Esophagus squamous epithelium (tissue), 5 donors: ENCODE results near the gene GXYLT1. TPM values are rescaled to one million over a fixed set of nuclear protein-coding genes. Genes with fewer than 3 reads are reported as not detected.

Source experiments
- DNase-seq: peaks from one replicate; lab custom pipeline; 2025; lab: John Stamatoyannopoulos, UW
- H3K27ac ChIP-seq, 4 donors: fragments of 200-600 bp; sonication (generic); one replicate each; pipeline ENCODE4 v1.5.1; 2016 to 2019; ENCODE audit warnings: mild to moderate bottlenecking in 1 of 4
- H3K27me3 ChIP-seq, 4 donors: fragments of 200-600 bp; sonication (generic); 1 replicate in 3 of 4; 2 replicates in 1 of 4; pipeline versions ENCODE4 v1.5.1 to v1.6.0; 2017 to 2021; ENCODE audit warnings: antibody characterized with exemption in 1 of 4
- H3K36me3 ChIP-seq, 3 donors: fragments of 200-600 bp; sonication (generic); one replicate each; pipeline ENCODE4 v1.5.1; 2016 to 2019
- H3K4me1 ChIP-seq, 3 donors: fragments of 200-600 bp; sonication (generic); one replicate each; pipeline ENCODE4 v1.5.1; 2017 to 2019
- H3K4me3 ChIP-seq, 4 donors: fragments of 200-600 bp; sonication (generic); 1 replicate in 3 of 4; 2 replicates in 1 of 4; pipeline ENCODE4 v1.5.1; 2016 to 2019; ENCODE audit warnings: mild to moderate bottlenecking in 2 of 4, moderate library complexity in 1 of 4
- H3K9me3 ChIP-seq, 3 donors: fragments of 200-600 bp; sonication (generic); one replicate each; pipeline ENCODE4 v1.5.1; 2016 to 2019
- POLR2A ChIP-seq, 4 donors: fragments of 450-650 bp; IDR thresholded peaks; one replicate each; pipeline ENCODE4 v1.6.1; 2017; ENCODE audit warnings: antibody characterized with exemption in 4 of 4, mild to moderate bottlenecking in 4 of 4, moderate library complexity in 3 of 4
- WGBS, 2 donors: methylation state at CpG; one replicate each; pipeline ENCODE4 v1.1.5; 2018; 5-methylcytosine and 5-hydroxymethylcytosine counted together
- intact Hi-C: fragments of 100-400 bp; cut with DNase I; formaldehyde crosslinking; loops from one replicate; pipeline ENCODE4 v1.15.0; 2022
- total RNA-seq, 4 donors: library from RNA; depleted of rRNA; stranded (reverse); fragments of >200 nt; gene quantifications; one replicate each; pipeline ENCODE4 v1.1.0, GENCODE V29; 2016
- TF ChIP-seq, protein P1 (sequence below), 6 experiments: fragments of 450-650 bp in 4 of 6; fragments of 200-600 bp in 2 of 6; sonication (generic) in 2 of 6; IDR thresholded peaks; one replicate each; pipeline ENCODE4 v1.5.1; 2016 to 2019; ENCODE audit warnings: antibody characterized with exemption in 6 of 6, mild to moderate bottlenecking in 4 of 6, moderate library complexity in 4 of 6
- donor health status: DM: yes; HTN: yes; CAD: no.

The GXYLT1 gene
- total RNA-seq, 4 donors from 2014 or later: 6.8 to 14.1 (median 7.4) TPM

- no peaks in the 10 kb centered on the region for H3K4me1 ChIP-seq
- peaks cover 0 to 58% (median 0%) of the 10 kb centered on the region in 3 donors for H3K36me3 ChIP-seq
- H3K9me3 ChIP-seq: no peaks in the 10 kb centered on the region
- TF ChIP-seq POLR2A (IDR thresholded peaks at IDR 0.05): no peak
- TF ChIP-seq, protein P1, sequence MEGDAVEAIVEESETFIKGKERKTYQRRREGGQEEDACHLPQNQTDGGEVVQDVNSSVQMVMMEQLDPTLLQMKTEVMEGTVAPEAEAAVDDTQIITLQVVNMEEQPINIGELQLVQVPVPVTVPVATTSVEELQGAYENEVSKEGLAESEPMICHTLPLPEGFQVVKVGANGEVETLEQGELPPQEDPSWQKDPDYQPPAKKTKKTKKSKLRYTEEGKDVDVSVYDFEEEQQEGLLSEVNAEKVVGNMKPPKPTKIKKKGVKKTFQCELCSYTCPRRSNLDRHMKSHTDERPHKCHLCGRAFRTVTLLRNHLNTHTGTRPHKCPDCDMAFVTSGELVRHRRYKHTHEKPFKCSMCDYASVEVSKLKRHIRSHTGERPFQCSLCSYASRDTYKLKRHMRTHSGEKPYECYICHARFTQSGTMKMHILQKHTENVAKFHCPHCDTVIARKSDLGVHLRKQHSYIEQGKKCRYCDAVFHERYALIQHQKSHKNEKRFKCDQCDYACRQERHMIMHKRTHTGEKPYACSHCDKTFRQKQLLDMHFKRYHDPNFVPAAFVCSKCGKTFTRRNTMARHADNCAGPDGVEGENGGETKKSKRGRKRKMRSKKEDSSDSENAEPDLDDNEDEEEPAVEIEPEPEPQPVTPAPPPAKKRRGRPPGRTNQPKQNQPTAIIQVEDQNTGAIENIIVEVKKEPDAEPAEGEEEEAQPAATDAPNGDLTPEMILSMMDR (IDR thresholded peaks at IDR 0.05): no peak
- no peak for DNase-seq
- H3K4me3 ChIP-seq: no peak overlapping the region
- WGBS, 2 donors: 74 to 84% methylated on average over 2 of the region's 2 CpGs
- no peaks in the 10 kb centered on the region for H3K27me3 ChIP-seq
- H3K27ac ChIP-seq: no peak overlapping the region
- intact Hi-C loops: no loop called here
Observed at GRCh38 chr12:42091769-42092168, 52.9 kb downstream of the GXYLT1 start.

GRCh38 chr12:42090899-42091298 is 53.8 kb downstream of the GXYLT1 start:
- H3K36me3 ChIP-seq: peaks cover 0 to 57% (median 0%) of the 10 kb centered on the region in 3 donors
- no peak overlapping the region for H3K4me3 ChIP-seq
- no peaks in the 10 kb centered on the region for H3K4me1 ChIP-seq
- intact Hi-C loops: no loop called here
- no peaks in the 10 kb centered on the region for H3K9me3 ChIP-seq
- no peaks in the 10 kb centered on the region for H3K27me3 ChIP-seq
- H3K27ac ChIP-seq: no peak overlapping the region
- no peak for DNase-seq
- no peak for TF ChIP-seq POLR2A (IDR thresholded peaks at IDR 0.05)
- TF ChIP-seq, protein P1 (IDR thresholded peaks at IDR 0.05): no peak

DNA sequence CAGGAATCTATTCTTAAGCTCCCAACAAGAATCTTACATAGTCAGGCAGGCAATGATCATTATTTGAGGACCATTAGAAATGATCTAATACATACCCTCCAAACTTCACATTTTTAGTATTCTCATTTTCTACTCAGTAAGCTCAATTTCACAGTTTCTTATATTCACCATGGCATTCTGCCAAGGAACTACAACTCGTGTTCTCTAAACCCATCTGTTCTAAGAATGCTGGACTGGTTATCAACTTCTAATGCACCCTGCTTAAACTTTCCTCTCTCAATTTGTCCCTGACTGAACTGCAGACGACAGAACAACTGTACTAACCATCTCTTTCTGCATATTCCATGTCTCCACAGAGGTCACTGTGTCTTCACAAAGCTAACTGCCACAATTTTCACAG is 58.6 kb downstream of the GXYLT1 start:
- no peak overlapping the region for H3K27ac ChIP-seq

DNA sequence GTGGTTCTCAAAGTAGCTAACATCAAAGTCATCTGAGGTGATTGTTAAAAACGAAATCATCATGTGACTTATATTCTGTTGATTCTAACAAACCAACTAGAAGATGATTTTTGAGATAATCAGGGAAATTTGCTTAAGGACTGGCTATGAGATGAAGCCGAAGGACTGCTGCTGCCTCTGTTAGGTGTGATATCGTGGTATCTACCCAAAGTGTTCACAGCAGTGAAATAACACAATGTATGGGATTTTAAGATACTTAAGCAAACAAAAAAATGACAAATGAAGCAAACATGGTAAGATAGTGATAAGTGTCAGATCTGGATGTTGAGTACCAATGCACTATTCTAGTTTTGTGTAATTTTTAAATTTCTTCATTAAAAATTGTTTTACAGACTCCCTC is 59.1 kb downstream of the GXYLT1 start:
- Histone ChIP-seq H3K27ac (no peak overlapping the region), H3K27me3 (no peaks in the 10 kb centered on the region), H3K4me3 (no peak overlapping the region), H3K36me3 (peaks cover 0 to 58% (median 0%) of the 10 kb centered on the region in 3 donors), H3K9me3 (no peaks in the 10 kb centered on the region), H3K4me1 (no peaks in the 10 kb centered on the region)
- 58 to 70% methylated on average over 3 of the region's 3 CpGs for WGBS, 2 donors
- no peak for DNase-seq
- intact Hi-C loops: no loop called here
- TF ChIP-seq, protein P1 (IDR thresholded peaks at IDR 0.05): no peak
- no peak for TF ChIP-seq POLR2A (IDR thresholded peaks at IDR 0.05)

More for the DNA sequence above, 58.6 kb downstream of the GXYLT1 start:
- peaks cover 0 to 54% (median 0%) of the 10 kb centered on the region in 3 donors for H3K36me3 ChIP-seq
- H3K4me1 ChIP-seq: no peaks in the 10 kb centered on the region
- H3K27me3 ChIP-seq: no peaks in the 10 kb centered on the region
- no peak overlapping the region for H3K4me3 ChIP-seq
- TF ChIP-seq POLR2A (IDR thresholded peaks at IDR 0.05): no peak
- TF ChIP-seq, protein P1 (IDR thresholded peaks at IDR 0.05): no peak
- WGBS, 2 donors: 46 to 59% methylated on average over 2 of the region's 2 CpGs
- H3K9me3 ChIP-seq: no peaks in the 10 kb centered on the region
- intact Hi-C loops: no loop called here
- DNase-seq: no peak

GRCh38 chr12:42084522-42084921 is 60.2 kb downstream of the GXYLT1 start:
- Histone ChIP-seq H3K9me3 (no peaks in the 10 kb centered on the region), H3K36me3 (peaks cover 0 to 59% (median 0%) of the 10 kb centered on the region in 3 donors), H3K27ac (no peak overlapping the region), H3K4me1 (no peaks in the 10 kb centered on the region), H3K4me3 (no peak overlapping the region), H3K27me3 (no peaks in the 10 kb centered on the region)
- DNase-seq: no peak
- TF ChIP-seq, protein P1 (IDR thresholded peaks at IDR 0.05): no peak
- TF ChIP-seq POLR2A (IDR thresholded peaks at IDR 0.05): no peak
- intact Hi-C loops: no loop called here
